GM12875 (cell line): ENCODE measurements around the gene TECPR1.

Experiments used
- H3K4me3 ChIP-seq: one replicate; pipeline ENCODE4 v1.5.1; 2011; ENCODE audit warnings: low read depth, low read length, control low read depth
- CTCF ChIP-seq: IDR thresholded peaks from 2 replicates; pipeline ENCODE4 v1.5.1; 2011; ENCODE audit warnings: low read depth, mild to moderate bottlenecking, control low read depth, inconsistent platforms, low read length, moderate library complexity, borderline replicate concordance; ENCODE audit not compliant: insufficient read depth

The TECPR1 gene

GRCh38 chr7:98217623-98218582 is 34.1 kb downstream of the TECPR1 start:
- H3K4me3 ChIP-seq, result no peak overlapping the region
- no peak for TF ChIP-seq CTCF

DNA sequence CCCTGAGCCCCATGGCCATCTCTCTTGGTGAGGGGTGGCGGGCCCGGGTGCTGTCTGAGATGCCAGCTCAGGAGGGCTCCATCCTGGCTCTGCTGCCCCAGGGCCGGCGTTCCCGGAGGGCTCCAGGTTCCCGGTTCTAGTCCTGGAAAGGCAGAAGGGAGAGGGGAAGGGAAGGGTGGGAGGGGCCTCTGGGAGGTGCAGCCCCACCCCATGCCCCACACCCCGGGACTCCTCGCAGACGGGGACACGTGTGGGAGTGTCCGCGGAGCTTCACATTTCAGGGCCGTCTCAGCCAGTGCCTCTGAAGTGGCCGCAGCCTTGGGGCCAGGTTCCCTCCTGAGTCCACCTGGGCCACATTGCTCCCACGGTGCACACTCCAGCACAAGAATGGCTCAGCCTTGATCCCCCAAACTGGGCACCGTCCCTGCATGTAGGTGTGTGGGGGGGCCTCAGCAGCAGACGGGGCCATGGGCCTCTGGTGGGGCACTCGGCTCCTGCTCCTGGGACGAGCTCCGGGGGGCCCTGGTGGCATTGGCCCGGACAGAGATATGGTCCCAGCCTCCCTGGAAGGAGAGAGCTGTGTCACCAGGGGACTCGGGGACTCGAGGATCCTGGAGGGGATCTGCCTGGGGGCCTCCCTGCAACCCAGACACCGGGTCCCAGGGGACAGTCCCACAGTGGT is 35.0 kb downstream of the TECPR1 start:
- TF ChIP-seq CTCF, result no peak
- H3K4me3 ChIP-seq, result no peak overlapping the region

DNA sequence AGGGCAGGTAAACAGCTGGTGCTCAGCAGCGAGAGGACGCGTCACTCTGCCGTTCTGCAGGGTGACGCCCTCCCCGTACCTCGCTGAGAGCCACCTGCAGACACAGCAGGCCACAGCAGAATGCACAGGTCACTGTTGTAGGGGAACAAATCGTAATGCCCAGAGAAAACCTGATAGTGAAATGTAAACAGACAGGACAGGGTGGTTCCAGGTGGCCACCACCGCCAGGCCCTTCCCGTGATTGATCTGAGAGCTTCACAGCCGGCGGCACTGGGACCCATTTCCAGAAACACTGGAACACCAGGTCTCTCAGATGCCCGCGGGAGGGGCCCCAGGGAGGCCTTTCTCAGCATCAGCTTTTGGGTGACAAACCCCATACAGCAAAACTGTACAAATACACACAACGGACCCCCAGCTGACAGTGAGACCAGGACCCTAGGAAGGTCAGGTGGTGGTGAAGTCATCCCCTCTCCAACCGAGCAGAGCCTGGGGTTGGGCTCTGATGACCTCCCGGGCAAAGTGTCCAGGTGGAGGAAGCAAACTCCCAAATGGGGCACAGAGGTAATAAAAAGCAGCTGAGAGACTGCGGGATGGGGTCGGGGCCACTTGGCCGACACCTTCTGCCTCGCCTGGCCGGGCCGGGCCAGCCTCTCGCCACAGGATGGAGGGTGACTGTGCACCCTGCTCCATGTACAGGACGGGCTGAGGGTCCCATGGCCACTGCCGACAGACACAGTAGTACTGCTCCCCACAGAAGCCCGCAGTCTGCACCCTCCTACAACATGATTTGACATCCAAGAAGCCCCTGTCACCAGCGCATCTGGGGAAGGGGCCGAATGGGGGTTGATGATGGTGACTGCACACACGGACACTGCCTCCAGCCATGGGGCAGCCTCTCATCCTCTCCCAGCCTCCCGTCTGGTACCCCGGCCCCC is 36.2 kb downstream of the TECPR1 start:
- H3K4me3 ChIP-seq, result no peak overlapping the region

GRCh38 chr7:98214811-98215321 is 37.2 kb downstream of the TECPR1 start:
- no peak for TF ChIP-seq CTCF
- H3K4me3 ChIP-seq, result no peak overlapping the region

More for the DNA sequence above, 36.2 kb downstream of the TECPR1 start:
- TF ChIP-seq CTCF, result no peak

- no peak overlapping the region for H3K4me3 ChIP-seq
These were observed 37.9 kb downstream of the TECPR1 start for GRCh38 chr7:98213888-98214810.

More at GRCh38 chr7:98213888-98214810, 37.9 kb downstream of the TECPR1 start:
- no peak for TF ChIP-seq CTCF
